GM19240 (cell line): ENCODE data around the gene TFIP11.
"Not testable (repeated sequence)": the region's sequence is repeated elsewhere in the genome, so short reads cannot be mapped to it uniquely, and the experiment has no call there.

Experiments used
- DNase-seq: peaks from one replicate; pipeline ENCODE4 v3.0.0; 2011; ENCODE audit warnings: low spot score; ENCODE audit not compliant: insufficient read length

TFIP11 gene

GRCh38 chr22:26541167-26541819 is 29.0 kb upstream of the TFIP11 start:
- no peak for DNase-seq

GRCh38 chr22:26540119-26540518 is 27.8 kb upstream of the TFIP11 start:
- no peak for DNase-seq

- no peak for DNase-seq
Observed at GRCh38 chr22:26536762-26537134, 24.5 kb upstream of the TFIP11 start.

- no peak for DNase-seq
Observed at GRCh38 chr22:26536056-26536761, 23.9 kb upstream of the TFIP11 start.

DNA sequence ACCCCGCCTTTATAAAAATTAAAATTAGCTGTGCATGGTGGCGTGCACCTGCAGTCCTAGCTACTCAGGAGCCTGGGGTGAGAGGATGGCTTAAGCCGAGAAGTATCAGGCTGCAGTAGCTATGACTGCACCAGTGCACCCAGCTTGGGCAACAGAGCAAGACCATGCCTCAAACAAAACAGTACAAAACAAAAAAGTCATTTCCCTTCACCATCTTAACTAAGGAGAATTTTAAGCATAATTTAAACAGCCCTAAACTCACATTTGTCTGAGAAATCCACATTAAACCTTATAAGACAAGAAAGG is 23.3 kb upstream of the TFIP11 start:
- DNase-seq = no peak

GRCh38 chr22:26534874-26535602 is 22.8 kb upstream of the TFIP11 start:
- DNase-seq = no peak

DNA sequence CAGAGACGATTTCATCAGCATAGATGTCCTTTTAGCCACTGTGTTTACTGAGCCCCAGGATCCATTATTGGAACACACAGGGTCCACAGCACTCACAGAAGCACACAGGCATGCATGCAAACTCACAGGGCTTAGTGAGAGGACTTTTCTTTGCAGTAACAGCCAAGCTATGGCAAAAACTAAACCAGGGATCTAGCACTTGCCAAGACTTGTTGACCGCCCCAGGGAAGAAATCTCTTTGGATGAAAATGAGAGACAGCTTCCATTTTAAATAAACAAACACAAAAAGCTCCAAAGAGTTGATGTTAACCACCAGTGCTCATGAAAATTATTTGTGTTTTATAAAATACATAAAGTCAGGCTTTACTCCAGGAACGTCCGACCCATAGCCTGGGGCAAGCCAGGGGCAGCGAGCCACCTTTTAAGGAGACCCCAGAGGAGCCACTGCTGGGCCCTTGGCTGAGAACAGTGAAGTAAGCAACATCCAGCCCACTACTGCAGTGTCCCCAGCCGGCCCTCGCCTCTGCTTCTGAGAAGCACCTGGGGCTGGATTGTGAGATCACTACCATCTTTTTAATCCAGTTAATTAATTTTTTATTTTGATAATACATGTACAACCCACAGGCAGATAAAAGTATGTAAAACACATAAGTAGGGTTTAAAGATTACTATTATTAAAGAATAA is 22.0 kb upstream of the TFIP11 start:
- no peak for DNase-seq

GRCh38 chr22:26529345-26529744 is 17.1 kb upstream of the TFIP11 start:
- no peak for DNase-seq

GRCh38 chr22:26528518-26528917 is 16.2 kb upstream of the TFIP11 start:
- not testable (repeated sequence) for DNase-seq

DNA sequence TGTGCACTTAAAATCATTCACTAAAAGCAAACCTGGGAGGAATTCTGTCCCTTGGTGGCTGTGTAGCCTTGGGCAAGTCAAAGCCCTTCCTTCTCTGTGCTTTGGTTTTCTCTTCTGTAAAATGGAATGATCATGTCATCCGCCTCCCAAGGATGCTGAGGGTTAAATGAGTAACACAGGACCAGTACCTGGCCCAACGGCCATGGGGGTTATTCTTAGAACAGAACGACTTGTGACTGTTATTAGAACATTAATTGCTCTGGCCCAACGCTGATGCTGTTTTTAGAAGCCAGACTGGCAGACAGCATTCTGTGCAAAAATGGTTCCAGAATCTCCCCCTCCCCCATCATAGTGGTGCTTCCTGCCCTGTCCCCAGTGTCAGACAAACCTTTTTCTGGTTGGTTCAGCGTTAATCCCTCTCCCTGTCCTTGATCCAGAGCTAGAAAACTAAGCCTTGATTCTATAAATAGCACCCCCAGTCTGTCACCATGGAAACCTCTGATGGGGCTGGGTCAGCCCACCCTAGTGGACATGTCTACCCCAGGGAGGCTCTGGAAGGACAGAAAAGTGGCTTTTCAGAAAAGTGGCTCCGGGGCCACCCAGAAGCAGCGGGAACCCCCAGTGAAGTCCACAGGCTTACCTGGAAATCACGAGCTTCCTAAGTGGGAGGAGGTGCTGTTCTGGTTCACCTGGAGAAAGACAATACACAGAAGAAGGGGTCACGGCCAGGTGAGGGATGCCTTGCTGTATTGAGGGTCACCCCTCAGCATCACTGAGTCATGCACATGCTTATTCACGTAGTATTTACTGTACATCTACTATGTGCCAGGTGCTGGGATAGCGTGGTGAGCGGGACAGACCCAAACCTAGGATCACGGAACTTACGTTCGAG is 15.5 kb upstream of the TFIP11 start:
- no peak for DNase-seq

- no peak for DNase-seq
Observed at GRCh38 chr22:26527167-26527566, 14.9 kb upstream of the TFIP11 start.

DNA sequence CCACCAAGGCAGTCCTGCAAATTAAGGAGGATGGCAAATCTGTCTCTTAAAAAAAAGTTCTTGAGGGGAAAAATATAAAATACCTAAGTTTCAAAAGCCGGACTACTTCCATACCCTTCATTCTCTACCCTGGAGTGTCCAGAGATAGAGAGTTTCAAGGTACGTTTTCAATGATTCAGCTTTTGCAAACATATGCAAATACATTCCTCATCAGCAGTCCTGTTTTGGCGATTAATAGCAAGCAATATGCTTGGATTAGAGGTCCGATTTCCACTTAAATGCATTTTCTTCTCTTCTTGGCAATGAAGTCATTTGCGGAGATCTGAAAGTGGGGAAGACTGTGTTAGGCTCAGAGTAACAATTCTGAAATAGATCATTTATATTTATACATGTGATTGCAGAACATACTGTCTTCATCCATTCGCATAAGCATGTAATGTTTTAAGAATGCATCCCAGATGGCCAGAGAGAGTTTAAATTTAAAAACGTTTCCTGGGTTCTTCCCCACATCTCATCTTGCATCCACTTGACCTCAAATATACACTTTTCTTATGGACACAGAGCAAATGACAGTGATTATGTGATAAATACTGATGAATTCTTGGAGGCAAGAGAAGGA is 13.8 kb upstream of the TFIP11 start:
- no peak for DNase-seq

GRCh38 chr22:26524870-26525269 is 12.6 kb upstream of the TFIP11 start:
- no peak for DNase-seq

GRCh38 chr22:26522592-26522991 is 10.3 kb upstream of the TFIP11 start:
- no peak for DNase-seq

- no peak for DNase-seq
Observed at GRCh38 chr22:26522012-26522411, 9.7 kb upstream of the TFIP11 start.

- DNase-seq = no peak
Observed at GRCh38 chr22:26517429-26517828, 5.2 kb upstream of the TFIP11 start.

GRCh38 chr22:26516503-26516902 is 4.2 kb upstream of the TFIP11 start:
- no peak for DNase-seq

DNA sequence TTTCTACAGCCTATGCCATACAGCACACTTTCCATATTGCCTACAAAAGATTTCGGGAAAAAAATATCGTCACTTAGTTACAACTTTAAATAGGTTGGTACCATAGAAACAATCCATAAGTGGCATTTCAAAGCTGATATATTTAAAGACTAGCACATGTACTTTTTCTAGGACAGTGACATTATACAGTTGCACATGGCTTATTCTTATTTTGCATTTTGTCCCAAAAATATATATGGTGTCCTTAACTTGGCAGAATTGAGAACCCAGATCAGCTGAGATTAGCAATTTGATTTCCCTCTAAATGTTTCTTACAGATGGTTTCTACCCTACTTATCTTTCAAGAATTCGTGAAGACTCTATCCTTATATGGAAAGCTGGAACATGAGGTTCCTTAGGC is 3.7 kb upstream of the TFIP11 start:
- DNase-seq = no peak

GRCh38 chr22:26514419-26515161 is 2.3 kb upstream of the TFIP11 start:
- no peak for DNase-seq

GRCh38 chr22:26513838-26514237 is 1.6 kb upstream of the TFIP11 start:
- no peak for DNase-seq
